HG02884 (cell line): ENCODE measurements around the gene PIP5K1B.

Experiments used
- ATAC-seq: cut with Tn5 transposase; IDR thresholded peaks from one replicate; pipeline ENCODE4 v1.9.1; 2021; ENCODE audit warnings: mild to moderate bottlenecking, moderate library complexity; ENCODE audit not compliant: unreplicated experiment

PIP5K1B gene

GRCh38 chr9:68804911-68805889 is 100.2 kb downstream of the PIP5K1B start:
- no peak for ATAC-seq

DNA sequence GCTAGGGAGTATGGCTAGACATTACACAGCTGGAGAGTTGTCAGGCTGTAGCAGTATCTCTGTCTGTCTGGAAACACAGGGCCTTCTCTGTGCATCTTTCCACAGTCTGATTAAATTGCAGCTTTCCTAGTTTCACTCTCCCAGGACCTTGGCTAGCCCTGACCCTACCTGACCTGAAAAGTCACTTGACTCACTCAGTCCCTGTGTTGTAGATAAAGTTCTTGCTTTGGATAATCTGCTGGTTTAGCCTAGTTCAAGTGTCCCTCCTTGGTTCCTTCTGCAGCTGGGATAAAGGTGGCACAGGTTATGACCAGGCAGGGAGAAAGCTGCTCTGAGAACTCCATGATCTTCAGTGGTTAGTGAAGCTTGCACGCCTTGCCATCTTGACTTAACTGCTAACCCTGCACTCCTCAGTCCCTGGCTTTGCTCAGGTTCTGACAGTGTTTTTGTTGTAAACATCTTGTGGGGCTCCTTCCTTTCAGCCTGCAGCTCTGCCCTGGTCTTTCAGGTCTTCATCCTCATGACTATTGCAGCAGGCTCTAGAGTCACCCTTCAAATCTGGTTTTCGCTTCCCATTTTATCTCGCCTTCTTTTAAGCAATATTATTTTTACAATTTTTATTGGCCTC is 101.0 kb downstream of the PIP5K1B start:
- no peak for ATAC-seq

DNA sequence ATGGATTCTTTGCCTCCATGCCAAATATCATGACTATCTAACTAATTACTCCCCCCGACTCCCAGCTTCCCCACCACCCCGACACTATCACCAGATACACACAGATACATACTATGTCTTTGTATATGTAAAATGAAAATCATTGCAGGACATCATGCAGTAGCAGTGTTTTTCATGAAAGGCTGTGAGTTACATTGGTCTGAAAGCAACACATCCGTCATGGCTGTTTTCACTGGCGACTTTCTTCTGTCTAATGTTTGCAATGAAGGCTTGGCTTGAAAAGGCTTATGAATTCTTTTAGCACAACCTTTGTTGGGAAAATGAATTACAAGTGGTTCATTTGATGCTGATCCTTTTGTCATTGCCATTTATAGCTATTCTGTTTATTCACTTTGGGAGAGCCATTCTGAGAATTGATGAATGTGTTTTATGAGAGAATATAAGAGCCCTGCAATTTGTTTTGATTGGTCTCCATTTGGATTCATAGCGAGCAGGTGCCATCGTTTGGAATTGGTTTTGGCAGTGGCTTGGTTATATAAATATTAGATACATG is 103.4 kb downstream of the PIP5K1B start:
- ATAC-seq = no peak

DNA sequence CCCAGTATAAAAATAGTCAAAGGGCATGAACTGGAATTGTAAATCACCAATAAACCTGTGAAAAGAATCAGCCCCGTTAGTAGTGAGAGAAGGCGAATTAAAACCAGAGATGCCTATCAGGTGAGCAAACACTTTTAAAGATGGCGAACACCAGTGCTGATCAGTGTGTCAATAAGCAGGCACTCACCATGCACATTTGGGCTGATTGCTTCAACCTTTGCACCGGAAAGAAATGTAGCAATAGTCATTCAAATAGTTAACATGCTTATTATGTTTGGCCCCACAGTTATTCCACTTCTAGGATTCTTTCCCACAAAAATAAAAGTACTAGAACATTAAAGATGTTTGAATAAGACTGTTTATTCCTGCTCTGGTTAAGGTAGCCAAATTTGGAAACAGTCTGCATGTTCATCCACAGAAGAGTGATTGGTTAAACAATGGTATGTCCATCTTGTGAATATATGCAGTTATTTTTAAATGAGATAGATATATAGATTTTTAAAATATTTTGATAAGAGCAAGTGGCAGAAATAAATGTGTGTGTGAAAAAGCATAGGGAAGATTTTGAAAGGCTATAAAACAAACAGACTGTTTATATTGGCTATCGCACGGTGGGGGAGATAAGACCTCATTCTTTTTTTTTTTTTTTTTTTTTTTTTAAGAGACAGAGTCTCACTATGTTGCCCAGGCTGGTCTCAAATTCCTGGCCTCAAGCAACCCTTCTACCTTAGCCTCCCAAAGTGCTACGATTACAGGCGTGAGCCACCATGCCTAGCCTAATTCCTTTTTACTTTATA is 112.2 kb downstream of the PIP5K1B start:
- ATAC-seq = no peak

DNA sequence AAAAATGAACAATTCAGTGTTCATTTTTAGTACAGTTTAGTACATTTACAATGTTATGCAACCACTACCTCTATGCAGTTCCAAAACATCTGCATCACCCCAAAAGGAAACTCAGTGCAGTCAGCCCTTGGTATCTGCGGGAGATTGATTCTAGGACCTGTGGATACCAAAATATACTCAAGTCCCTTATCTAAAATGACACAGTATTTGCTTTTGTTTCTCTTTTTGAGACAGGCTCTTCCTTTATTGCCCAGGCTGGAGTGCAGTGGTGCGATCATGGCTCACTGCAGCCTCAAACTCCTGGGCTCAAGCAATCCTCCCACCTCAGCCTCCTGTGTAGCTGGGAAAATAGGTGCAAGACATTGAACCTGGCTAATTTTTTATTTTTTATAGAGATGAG is 114.0 kb downstream of the PIP5K1B start:
- ATAC-seq = no peak

DNA sequence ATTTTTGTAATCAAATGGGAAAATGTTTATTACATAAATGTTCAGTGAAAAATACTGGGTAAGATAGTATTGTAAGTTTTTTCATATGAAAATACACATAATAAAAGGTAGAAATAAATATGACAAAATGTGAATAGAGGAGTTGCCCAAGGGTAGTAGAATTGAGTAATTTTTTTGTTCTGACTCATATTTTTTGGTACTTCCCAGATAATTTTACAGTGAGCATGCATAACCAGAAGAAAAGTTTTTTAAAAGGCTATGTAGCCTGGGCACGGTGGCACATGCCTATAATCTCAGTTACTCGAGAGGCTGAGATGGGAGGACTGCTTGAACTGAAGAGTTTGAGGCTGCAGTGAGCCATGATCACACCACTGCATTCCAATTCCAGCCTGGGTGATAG is 116.9 kb downstream of the PIP5K1B start:
- no peak for ATAC-seq

- ATAC-seq = no peak
Measured at GRCh38 chr9:68822596-68823165, 117.6 kb downstream of the PIP5K1B start.

DNA sequence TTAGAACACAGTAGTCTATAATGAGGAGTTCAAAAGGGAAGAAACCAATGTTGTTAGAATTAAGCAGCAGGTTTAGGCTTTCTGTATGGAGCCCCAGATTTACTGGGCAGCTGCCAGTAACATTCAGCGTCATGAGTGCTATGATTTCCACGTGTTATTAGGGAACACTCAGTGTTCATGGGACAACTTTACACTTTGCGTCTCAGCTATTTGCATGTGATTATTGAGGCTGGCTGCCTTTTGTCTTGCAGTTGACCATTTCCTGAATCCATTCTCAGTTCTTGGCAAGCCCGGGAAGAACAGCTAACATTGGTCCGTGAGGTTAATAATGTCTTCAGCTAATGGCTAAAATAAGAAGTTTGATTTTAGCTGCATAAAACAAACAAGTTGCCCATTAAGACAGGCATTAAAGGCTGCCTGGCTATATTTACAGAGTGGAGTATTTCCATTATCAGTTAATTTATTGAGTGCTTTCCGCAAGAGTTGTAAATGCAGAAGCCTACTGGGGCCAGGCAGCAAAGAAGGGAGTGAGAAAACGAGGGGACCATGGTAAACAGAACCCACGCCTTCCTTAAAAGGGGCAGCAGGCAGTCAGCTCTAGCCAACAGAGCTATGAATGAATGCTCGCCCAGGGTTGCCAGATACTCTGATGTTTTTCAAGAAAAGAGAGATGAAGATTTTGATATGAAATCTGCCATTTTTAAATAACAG is 120.9 kb downstream of the PIP5K1B start:
- ATAC-seq = no peak

DNA sequence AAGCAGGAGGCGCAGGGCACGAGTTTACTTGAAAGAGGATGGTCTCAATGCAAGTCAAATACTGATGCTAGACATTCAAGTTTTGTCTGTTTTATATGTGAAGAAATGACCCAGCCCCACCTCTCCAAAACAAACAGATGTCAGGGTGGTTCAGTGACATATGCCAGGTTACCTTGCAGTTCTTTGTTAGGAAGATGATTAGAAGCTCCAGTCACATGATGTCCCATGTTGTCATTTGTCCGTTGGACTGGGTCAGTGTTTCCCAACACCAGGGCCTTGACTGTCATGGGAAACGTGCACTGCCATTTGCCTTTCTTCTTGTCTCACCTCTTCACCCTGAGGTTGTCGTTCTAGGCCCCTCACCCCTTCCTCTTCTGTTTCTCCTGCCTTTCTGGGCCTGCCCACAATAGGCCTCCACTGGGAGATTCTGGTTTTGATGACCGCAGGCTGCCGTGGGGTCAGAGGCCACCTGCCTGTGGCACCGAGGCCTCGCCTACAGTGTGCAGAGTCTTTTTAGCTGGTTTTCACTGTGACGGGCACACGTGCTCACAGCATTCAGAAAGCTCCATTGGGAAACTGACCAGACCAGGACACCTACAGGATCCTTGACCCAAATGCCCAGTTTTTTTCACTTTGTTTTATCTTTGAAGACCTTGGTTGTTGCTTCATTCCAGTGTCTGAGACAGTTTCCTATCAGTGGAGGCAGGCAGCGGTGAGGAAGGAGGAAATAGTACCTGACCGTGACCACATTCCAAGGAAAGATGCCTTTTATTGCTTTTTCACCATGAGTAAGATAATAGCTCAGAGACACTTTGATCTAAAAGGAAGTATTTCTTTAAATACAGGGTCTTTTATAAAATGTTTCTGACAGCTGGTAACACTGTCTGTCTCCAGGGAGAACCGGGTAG is 123.1 kb downstream of the PIP5K1B start:
- no peak for ATAC-seq

DNA sequence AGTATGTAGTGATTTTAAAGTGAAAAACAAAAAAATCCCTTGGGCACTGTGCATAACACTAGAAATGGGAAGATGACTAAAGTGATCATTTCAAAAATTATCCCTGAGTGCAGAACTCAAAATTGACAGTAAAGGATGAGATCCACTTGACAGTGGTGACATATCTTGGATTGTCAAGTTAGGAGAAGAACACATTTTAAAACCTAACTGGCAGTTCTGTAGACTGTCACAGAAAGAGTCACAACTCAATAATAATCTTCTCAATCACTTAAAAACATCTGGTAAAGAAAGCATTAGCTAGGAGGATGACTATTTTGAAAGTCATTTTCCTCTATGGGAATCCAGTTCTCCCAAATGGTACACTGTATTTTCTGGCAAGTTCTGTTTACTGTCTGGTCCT is 127.1 kb downstream of the PIP5K1B start:
- no peak for ATAC-seq

DNA sequence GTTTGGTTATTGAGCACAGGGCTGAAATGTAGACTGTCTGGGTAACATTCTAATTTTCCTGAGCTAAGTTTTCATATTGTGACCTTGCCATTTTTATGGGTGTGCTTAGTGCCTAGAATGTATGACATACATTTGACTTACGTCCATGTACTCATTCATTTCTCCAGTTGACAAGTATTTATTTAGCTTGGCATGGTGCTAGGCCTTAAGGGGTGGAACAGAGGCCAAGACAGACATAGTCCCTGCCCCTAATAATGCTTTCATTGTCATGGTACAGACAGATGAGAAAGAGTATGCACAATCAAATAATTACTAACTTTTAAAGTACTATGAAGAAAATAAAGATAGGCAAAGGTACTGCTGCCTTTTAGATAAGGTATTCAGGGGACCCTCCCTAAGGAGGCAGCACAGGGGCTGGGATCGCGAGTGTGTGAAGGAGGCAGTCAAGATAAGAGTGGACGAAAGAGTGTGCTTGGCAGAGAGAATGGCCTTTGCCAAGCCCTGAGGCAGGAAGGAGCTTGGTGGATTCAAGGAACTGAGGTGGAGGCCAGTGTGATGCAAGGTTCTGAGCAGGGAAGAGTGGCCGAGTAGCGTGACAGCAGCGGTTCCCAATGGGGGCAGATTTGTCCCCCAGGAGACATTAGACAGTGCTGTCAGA is 128.0 kb downstream of the PIP5K1B start:
- no peak for ATAC-seq

DNA sequence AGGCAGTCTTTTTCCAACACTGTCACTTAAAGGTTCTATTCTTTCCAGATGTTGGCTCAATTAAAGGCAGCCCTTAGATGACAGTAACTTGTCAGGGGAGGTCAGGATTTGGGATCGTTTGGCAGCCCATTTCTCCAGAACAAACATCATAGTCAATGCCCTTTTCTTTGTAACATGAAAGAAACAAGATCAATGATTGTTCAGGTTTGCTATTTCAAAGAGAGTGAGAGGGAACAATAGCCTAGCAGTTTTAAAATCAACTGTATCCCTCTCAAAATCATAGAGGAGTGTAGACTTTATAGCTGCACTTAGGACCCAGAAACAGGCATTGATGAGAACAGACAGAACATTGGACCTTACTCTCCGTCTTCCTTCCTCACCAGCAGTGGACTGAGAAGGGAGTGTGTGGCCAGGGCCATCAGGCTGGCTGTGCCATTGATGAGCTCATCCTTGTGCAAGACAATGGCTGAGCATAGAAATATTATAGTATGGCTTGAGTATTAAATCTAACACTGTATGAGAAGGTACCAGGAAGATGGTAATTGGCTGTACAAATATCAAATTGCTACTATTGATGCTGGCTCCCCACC is 130.0 kb downstream of the PIP5K1B start:
- no peak for ATAC-seq

DNA sequence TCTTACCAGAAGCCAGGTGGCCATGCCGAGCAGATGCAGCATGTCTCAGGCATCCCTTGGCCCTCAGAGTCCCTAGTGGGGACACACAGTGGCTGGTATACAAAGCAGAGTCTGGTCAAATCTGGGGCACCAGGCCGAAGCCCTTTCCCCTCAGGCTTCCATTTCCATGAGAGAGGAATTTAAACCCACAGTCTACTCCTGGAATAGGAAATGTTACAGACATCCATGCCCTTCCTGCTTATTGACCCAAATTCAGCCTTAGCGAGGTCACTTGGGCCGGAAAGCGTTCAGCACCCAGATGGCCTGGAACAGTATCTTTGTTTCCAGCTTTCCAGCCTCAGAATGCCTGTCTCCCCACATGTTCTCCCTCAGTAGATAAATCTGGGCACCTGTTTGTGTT is 131.7 kb downstream of the PIP5K1B start:
- no peak for ATAC-seq

GRCh38 chr9:68838245-68838644 is 133.2 kb downstream of the PIP5K1B start:
- no peak for ATAC-seq

GRCh38 chr9:68841276-68842052 is 136.4 kb downstream of the PIP5K1B start:
- no peak for ATAC-seq

GRCh38 chr9:68842568-68842967 is 137.5 kb downstream of the PIP5K1B start:
- no peak for ATAC-seq

DNA sequence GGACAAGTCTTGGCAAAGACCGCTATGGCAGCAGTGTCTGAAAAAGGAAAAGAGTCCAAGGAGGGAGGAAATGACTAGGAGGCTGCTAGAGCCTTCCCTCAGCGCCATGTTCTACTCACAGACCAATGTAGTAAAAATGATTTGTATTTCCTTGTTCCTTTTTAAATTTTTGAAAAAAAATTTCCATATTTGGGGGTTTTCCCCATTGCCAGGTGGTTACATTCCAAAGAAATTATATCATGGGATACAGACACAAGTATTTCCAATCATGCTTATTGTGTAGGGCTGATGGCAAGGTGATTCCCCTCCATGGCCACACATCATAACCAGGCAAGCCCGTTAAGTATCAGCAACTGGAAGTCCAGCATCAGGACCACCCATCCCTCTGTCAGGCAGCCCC is 138.2 kb downstream of the PIP5K1B start:
- no peak for ATAC-seq
